NCI-H526 treated with DMSO at 0.1 percent for 48 hours (cell line): ENCODE measurements around the gene TRIM49C.
"Not testable (repeated sequence)": the region's sequence is repeated elsewhere in the genome, so short reads cannot be mapped to it uniquely, and the experiment has no call there.

Source experiments
- DNase-seq: peaks from one replicate; lab custom pipeline; 2025; lab: John Stamatoyannopoulos, UW

The TRIM49C gene, protein sequence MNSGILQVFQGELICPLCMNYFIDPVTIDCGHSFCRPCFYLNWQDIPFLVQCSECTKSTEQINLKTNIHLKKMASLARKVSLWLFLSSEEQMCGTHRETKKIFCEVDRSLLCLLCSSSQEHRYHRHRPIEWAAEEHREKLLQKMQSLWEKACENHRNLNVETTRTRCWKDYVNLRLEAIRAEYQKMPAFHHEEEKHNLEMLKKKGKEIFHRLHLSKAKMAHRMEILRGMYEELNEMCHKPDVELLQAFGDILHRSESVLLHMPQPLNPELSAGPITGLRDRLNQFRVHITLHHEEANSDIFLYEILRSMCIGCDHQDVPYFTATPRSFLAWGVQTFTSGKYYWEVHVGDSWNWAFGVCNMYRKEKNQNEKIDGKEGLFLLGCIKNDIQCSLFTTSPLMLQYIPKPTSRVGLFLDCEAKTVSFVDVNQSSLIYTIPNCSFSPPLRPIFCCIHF

DNA sequence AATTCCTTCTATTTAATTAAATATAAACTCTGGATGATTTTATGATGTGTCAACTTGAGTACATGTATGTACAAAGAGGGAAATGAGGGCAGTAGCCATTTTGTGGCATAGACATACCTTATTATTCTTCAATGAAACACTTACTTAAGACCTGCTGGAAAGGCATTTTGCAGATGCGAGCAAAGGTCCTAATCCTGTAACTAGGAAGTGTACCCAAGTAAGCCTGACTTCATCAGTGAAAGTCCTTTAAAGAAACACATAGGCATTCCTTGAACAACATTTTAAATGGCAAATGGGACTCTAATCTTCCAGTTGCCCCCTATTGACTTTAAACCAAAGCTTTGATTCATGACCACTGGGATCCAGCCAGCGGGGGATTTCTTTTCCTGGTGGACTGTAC lies at the start of gene TRIM49C:
Gene TRIM49C, plus strand, starts transcription at position 301 of the 400 bp plus-strand sequence. CDS start 4,106 bp downstream, outside the sequence.
- DNase-seq: not testable (repeated sequence)

DNA sequence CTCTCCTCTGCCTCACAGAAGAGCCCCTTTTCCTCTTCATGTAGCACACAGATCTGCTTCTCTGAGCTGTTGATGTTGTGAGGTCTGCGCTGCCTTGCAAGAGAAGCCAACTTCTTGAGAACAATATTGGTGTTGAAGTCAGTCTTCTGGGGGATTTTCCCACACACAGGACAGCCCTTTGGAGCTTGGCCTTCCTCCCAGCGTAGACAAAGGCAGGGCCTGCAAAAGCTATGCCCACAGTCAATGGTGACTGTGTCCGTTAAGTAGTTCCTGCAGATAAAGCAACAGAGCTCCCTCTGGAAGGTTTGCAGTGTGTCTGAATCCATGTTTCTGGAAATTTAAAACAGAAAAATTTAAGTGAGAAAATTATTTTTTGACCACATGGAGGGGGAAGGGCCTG lies 6.7 kb upstream of the TRIM49C start:
- not testable (repeated sequence) for DNase-seq

DNA sequence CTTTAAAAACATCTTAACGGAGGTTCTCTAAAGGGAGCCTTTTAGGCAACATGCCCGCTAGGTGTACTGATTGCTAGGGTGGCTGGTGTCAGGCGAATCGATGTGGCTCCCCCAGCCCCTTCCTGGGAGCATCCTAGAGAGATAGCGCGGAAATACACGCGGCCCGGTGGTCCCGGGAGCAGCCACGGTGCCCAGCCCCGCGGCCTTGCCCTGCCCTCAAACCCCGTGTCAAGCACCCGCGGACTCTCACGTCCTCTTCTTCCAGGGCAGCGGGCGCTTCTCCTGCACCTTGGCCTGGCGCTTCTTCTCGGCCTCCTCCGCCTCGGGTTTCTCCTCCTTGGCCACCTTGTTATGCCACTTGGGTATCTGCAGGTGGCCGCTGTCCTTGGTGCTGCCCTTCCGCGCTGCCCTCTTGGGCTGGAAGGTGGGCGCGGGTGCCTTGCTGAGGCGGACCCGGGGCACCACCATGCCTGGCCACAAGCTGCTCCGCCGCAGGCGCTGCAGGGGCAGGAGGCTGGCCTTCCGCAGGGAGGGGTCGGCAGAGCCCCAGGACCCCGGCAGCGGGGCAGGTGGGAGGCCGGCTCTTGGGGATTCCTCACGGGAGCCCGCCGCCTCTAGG lies 20.8 kb downstream of the TRIM49C start:
- not testable (repeated sequence) for DNase-seq

DNA sequence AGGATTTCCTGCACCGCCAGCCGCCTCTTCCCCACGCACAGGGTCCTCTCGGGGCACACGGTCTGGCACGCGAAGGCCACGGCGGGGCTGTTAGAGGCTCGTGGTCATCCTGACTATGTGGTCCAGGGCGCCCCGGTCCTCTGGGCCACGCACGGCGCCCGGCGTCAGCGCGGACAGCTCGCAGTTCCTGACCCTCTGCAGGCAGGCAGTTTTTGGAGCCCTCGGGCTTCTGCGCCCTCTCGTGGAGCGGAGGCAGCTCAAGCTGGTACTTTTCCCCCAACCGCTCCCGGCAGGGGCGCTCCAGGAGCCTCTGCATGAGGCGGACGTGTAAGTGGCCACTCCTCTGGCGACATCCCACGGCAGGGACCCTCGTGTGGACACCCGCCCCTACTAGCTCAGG lies 21.4 kb downstream of the TRIM49C start:
- DNase-seq: not testable (repeated sequence)

DNA sequence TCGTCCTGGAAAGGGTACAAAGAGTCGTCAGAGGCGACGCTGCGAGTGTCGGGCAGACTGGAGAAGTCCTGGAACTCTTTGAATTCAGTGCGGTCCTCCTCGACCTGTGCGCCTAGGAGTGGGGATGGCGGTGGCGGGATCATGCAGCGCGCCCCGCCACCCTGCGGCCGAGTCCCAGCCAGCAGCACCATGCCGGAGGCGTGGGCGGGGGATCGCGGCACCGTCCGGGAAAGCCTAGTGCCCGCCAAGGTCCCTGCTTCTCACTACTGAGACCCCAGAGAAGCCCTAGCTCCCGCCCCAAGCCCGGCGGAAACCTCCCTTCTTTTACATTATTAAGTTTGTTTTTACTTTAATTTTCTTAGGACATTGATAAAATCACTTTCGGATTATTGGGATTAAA lies 22.6 kb downstream of the TRIM49C start:
- not testable (repeated sequence) for DNase-seq

DNA sequence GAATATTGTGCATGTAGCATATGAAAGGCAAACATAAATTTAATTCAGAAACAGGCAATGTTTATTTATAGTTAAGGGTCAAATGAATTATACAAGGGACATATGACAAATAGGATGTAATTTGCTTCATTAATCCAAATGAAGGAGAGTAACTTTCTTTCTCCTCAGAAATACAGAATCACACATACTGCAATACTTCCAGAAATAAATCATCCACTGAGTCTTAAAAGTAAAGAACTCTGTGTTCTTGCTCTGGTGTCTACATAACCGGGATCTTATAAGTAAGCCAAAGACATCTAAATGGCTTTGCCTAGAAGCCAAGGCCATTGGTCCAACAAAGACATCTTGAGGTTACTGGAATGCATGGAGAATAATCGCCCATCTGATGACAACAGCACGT lies 54.7 kb downstream of the TRIM49C start, which contains the start of gene UBTFL1:
Gene UBTFL1, plus strand, starts transcription at position 301 of the 400 bp plus-strand sequence. Its CDS starts 0 bp downstream, at position 301.
- DNase-seq: not testable (repeated sequence)

DNA sequence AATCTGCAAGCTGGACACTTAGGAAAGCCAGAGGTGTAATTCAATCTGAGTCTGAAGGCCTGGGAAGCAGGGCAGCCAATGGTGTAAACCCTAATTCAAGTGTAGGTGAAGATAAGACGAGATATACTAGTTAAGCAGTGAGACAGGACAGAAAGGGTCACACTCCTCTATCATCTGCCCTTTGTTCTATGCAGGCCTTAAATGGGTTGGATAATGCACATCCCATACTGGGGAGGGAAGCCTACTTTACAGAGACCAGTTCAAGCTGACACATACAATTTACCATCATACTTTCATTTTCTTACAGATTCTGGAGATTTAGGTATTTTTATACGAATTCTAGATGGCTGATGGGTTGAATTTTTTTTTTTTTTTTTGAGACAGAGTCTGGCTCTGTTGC lies 57.8 kb downstream of the TRIM49C start:
- not testable (repeated sequence) for DNase-seq
